NCI-H2171 treated with DMSO at 0.1 percent for 48 hours (cell line): ENCODE measurements around the gene ITIH5.

Experiments
- DNase-seq: peaks from one replicate; lab custom pipeline; 2025; lab: John Stamatoyannopoulos, UW

Gene ITIH5

GRCh38 chr10:7626283-7626682, 40.5 kb downstream of the ITIH5 start:
- DNase-seq = no peak

- no peak for DNase-seq
Observed at GRCh38 chr10:7625836-7626235, 40.9 kb downstream of the ITIH5 start.

GRCh38 chr10:7625009-7625408, 41.8 kb downstream of the ITIH5 start:
- no peak for DNase-seq

- no peak for DNase-seq
Observed at GRCh38 chr10:7622969-7623368, 43.8 kb downstream of the ITIH5 start.

- DNase-seq = no peak
Observed at GRCh38 chr10:7618461-7618860, 48.3 kb downstream of the ITIH5 start.

- no peak for DNase-seq
Observed at GRCh38 chr10:7611909-7612308, 54.9 kb downstream of the ITIH5 start.

- no peak for DNase-seq
Observed at GRCh38 chr10:7610651-7611389, 55.9 kb downstream of the ITIH5 start.

GRCh38 chr10:7610026-7610425, 56.7 kb downstream of the ITIH5 start:
- no peak for DNase-seq

- DNase-seq = no peak
Observed at GRCh38 chr10:7609556-7609955, 57.2 kb downstream of the ITIH5 start.

GRCh38 chr10:7608001-7608400, 58.8 kb downstream of the ITIH5 start:
- DNase-seq = no peak

- no peak for DNase-seq
Observed at GRCh38 chr10:7606951-7607404, 59.8 kb downstream of the ITIH5 start.

- no peak for DNase-seq
Observed at GRCh38 chr10:7605565-7606295, 61.0 kb downstream of the ITIH5 start.

GRCh38 chr10:7601023-7601656, 65.6 kb downstream of the ITIH5 start:
- no peak for DNase-seq

- DNase-seq = no peak
Observed at GRCh38 chr10:7598771-7599170, 68.0 kb downstream of the ITIH5 start.

GRCh38 chr10:7596356-7596755, 70.4 kb downstream of the ITIH5 start:
- DNase-seq = no peak

GRCh38 chr10:7593905-7594304, 72.9 kb downstream of the ITIH5 start:
- DNase-seq = no peak

- no peak for DNase-seq
Observed at GRCh38 chr10:7593063-7593462, 73.7 kb downstream of the ITIH5 start.

GRCh38 chr10:7592627-7593026, 74.1 kb downstream of the ITIH5 start:
- DNase-seq = no peak

- no peak for DNase-seq
Observed at GRCh38 chr10:7590271-7590670, 76.5 kb downstream of the ITIH5 start.

- no peak for DNase-seq
Observed at GRCh38 chr10:7589748-7590147, 77.0 kb downstream of the ITIH5 start.

- no peak for DNase-seq
Observed at GRCh38 chr10:7587865-7588188, 78.9 kb downstream of the ITIH5 start.

GRCh38 chr10:7587168-7587864, 79.5 kb downstream of the ITIH5 start:
- DNase-seq = no peak

GRCh38 chr10:7585228-7585627, 81.5 kb downstream of the ITIH5 start:
- no peak for DNase-seq
